Activated CD8-positive, alpha-beta T cell treated with anti-CD3 and anti-CD28 coated beads for 36 hours (primary cell): ENCODE results near the gene FCER1G. TPM values are rescaled to one million over a fixed set of nuclear protein-coding genes. Genes with fewer than 3 reads are reported as not detected.

Experiments
- ATAC-seq: fragments of 200-7000 bp; cut with Tn5 transposase; one replicate; pipeline ENCODE4 v1.10.0; 2021; ENCODE audit warnings: mild to moderate bottlenecking, moderate library complexity
- CTCF ChIA-PET: fragments of 350-600 bp; sonication (Branson Sonifier 250); formaldehyde crosslinking; loops from one replicate; lab custom pipeline; 2021; ENCODE audit warnings: antibody characterized with exemption; lab: Charles Lee
- POLR2A ChIA-PET: fragments of 350-600 bp; sonication (Branson Sonifier 250); formaldehyde crosslinking; loops from one replicate; lab custom pipeline; 2021; ENCODE audit warnings: antibody characterized with exemption; lab: Charles Lee
- DNase-seq: peaks from one replicate; pipeline ENCODE4 v3.0.0-alpha.2; 2020
- H3K27ac Mint-ChIP-seq: one replicate; pipeline ENCODE4 v1.8.0; 2021; ENCODE audit warnings: mild to moderate bottlenecking, mixed read lengths
- H3K27me3 Mint-ChIP-seq: one replicate; pipeline ENCODE4 v1.8.0; 2021; ENCODE audit warnings: mixed read lengths
- H3K36me3 Mint-ChIP-seq: one replicate; pipeline ENCODE4 v1.8.0; 2021; ENCODE audit warnings: low read depth, mixed read lengths
- H3K4me1 Mint-ChIP-seq: one replicate; pipeline ENCODE4 v1.8.0; 2021; ENCODE audit warnings: low read depth, mixed read lengths
- H3K4me3 Mint-ChIP-seq: one replicate; pipeline ENCODE4 v1.8.0; 2021; ENCODE audit warnings: mild to moderate bottlenecking, moderate library complexity, mixed read lengths
- H3K9me3 Mint-ChIP-seq: one replicate; pipeline ENCODE4 v1.8.0; 2021; ENCODE audit warnings: mixed read lengths
- intact Hi-C: fragments of 100-400 bp; cut with micrococcal nuclease; formaldehyde crosslinking; loops from one replicate; pipeline ENCODE4 v1.10.0; 2022
- total RNA-seq, 2 experiments: library from RNA; stranded (reverse); gene quantifications; one replicate each; pipeline ENCODE4 v1.2.3, GENCODE V29; 2021
- TF ChIP-seq, protein P1 (sequence below): fragments of 200-600 bp; IDR thresholded peaks from one replicate; pipeline ENCODE4 v1.8.0; 2022; ENCODE audit warnings: antibody characterized with exemption, mild to moderate bottlenecking

The FCER1G gene
- total RNA-seq, 2 experiments from 2014 or later = 0.60 to 0.81 TPM

DNA sequence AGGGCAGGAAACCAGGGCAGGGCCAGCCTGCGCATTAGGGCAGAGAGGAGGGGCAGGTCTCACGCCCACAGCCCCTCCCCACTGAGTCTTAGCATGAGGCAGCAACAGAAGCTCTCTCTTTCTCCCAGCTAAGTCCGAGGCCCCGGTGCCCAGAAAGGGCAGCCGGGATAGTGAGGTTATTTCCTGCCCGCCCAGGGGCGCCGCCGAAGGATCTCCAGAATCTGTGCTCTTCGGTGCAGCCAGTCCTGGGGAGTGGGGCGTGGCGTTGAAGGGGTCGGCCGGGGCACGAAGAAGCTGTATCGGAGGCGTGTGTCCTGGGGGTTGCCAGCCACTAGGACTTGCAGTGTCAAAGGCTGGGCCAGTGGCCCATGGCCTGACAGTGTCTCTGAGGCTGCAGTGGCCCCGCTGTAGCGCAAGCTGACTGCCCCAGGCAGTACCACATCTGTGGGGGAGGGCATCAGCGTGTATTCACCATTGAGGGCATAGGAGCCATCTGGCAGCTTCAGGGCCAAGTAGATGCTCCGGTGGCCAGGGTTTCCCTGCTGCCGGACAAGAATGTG lies 24.1 kb upstream of the FCER1G start:
- ChIA-PET POLR2A (interaction anchor here (0.9 to 4.0 kb wide), 5 partner anchors 8 to 34 kb away, joined by 4 to 29 read pairs (median 7); partner anchors contain the start of genes B4GALT3 and NDUFS2), CTCF (interaction anchor here (1.0 to 5.2 kb wide), 14 partner anchors 8 to 197 kb away, joined by 3 to 76 read pairs (median 16); partner anchors contain the start of genes APOA2, FCER1G, NDUFS2 and NIT1)
- TF ChIP-seq, protein P1, sequence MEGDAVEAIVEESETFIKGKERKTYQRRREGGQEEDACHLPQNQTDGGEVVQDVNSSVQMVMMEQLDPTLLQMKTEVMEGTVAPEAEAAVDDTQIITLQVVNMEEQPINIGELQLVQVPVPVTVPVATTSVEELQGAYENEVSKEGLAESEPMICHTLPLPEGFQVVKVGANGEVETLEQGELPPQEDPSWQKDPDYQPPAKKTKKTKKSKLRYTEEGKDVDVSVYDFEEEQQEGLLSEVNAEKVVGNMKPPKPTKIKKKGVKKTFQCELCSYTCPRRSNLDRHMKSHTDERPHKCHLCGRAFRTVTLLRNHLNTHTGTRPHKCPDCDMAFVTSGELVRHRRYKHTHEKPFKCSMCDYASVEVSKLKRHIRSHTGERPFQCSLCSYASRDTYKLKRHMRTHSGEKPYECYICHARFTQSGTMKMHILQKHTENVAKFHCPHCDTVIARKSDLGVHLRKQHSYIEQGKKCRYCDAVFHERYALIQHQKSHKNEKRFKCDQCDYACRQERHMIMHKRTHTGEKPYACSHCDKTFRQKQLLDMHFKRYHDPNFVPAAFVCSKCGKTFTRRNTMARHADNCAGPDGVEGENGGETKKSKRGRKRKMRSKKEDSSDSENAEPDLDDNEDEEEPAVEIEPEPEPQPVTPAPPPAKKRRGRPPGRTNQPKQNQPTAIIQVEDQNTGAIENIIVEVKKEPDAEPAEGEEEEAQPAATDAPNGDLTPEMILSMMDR = no peak
- no peak for ATAC-seq
- intact Hi-C loops = loop anchor here (10.0 kb wide), 1 partner anchor 114 kb away; the partner anchor contains the start of gene MPZ
- H3K9me3 Mint-ChIP-seq = no peaks in the 10 kb centered on the region
- H3K36me3 Mint-ChIP-seq = no peaks in the 10 kb centered on the region
- no peaks in the 10 kb centered on the region for H3K27me3 Mint-ChIP-seq
- no peak for DNase-seq
- peaks cover 39% of the 10 kb centered on the region for H3K4me1 Mint-ChIP-seq
- H3K4me3 Mint-ChIP-seq = no peak overlapping the region
- H3K27ac Mint-ChIP-seq = no peak overlapping the region

DNA sequence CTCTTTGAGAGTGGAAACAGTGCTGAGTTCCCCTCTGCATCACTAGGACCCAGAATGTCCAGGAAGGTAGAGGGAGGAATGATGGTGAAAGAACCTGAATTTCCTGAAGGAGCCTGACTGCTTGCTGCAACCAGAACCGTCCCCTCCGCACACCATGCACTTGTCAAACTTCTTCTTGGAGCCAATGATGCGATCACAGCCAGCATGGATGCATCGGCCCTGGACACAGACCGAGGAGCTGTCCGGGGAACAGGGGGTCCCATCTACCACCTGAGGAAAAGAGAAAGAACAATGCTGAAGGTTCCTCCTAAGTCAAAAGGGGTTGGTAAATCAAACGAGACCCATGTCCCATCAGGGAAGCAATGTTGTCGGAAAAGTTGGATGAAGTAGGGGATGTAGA lies 23.1 kb upstream of the FCER1G start:
- Mint-ChIP-seq H3K27ac (no peak overlapping the region), H3K4me3 (no peak overlapping the region), H3K27me3 (no peaks in the 10 kb centered on the region), H3K36me3 (no peaks in the 10 kb centered on the region), H3K4me1 (peaks cover 31% of the 10 kb centered on the region), H3K9me3 (no peaks in the 10 kb centered on the region)
- POLR2A ChIA-PET = interaction anchor here (0.6 to 4.0 kb wide), 8 partner anchors 9 to 46 kb away, joined by 3 to 29 read pairs (median 5); partner anchors contain the start of genes B4GALT3, NDUFS2 and NR1I3
- intact Hi-C loops = loop anchor here (10.0 kb wide), 1 partner anchor 113 kb away; the partner anchor contains the start of gene MPZ
- ATAC-seq (no peak), DNase-seq (no peak)
- CTCF ChIA-PET = interaction anchor here (0.6 to 5.2 kb wide), 23 partner anchors 10 to 196 kb away, joined by 3 to 76 read pairs (median 5); partner anchors contain the start of genes APOA2, FCER1G, NDUFS2 and NIT1
- TF ChIP-seq, protein P1 = no peak

DNA sequence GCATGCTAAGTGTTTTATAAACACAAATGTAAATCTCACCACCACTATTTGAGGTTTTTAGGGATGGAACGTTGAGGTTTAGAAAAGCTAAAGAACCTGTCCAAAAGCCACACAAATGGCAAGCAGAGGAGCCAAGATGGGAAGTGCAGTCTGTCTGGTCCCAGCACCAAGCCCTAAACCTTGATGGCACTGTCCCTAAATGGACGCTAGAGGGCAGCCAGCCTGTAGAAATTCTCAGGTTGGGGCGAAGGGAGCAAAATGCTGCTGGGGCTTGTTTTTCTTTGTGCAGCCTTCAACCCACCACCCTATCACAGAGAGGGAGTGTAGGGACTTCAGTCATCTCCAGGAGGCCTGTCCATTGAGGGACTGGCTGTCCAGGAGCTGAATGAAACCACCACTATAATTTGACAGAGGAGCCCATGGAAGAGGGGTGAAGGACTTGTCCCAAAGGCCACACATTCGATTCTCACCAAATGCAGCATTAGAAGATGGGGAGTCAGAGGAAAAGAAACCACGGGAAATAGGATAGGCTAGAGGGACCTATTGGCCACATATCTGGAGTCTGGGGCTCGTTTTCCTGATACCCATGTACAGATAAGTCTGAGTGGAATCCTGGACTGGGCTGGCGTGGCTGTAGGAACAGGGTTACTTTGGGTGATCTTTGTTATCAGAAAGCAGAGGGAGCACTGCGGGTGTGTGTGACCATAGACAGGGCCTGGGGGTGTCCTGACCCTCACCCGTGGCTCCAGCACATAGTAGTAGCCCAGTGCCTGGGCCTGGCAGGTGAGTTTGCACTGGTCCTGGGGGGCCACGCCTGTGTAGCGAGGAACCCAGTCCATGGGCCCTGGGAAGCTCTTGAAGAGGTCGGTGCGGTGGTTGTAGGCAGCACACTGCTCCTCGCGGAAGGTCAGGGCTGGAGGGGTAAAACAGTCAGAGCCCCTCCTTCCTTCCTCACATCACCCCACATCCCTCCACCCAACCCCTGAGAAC lies 22.3 kb upstream of the FCER1G start:
- no peak overlapping the region for H3K4me3 Mint-ChIP-seq
- no peaks in the 10 kb centered on the region for H3K9me3 Mint-ChIP-seq
- ATAC-seq (peak; percentile 95), DNase-seq (peak; percentile 81)
- CTCF ChIA-PET = interaction anchor here (0.6 to 5.2 kb wide), 23 partner anchors 10 to 196 kb away, joined by 3 to 76 read pairs (median 5); partner anchors contain the start of genes APOA2, FCER1G, NDUFS2 and NIT1
- TF ChIP-seq, protein P1 = peak; percentile 92
- no peaks in the 10 kb centered on the region for H3K27me3 Mint-ChIP-seq
- intact Hi-C loops = loop anchor here (10.0 kb wide), 1 partner anchor 112 kb away; the partner anchor contains the start of gene MPZ
- peak overlapping the region; percentile 78 for H3K27ac Mint-ChIP-seq
- peaks cover 23% of the 10 kb centered on the region for H3K4me1 Mint-ChIP-seq
- POLR2A ChIA-PET = interaction anchor here (0.6 to 4.0 kb wide), 7 partner anchors 9 to 45 kb away, joined by 3 to 29 read pairs (median 3); partner anchors contain the start of genes B4GALT3, NDUFS2 and NR1I3
- H3K36me3 Mint-ChIP-seq = no peaks in the 10 kb centered on the region

DNA sequence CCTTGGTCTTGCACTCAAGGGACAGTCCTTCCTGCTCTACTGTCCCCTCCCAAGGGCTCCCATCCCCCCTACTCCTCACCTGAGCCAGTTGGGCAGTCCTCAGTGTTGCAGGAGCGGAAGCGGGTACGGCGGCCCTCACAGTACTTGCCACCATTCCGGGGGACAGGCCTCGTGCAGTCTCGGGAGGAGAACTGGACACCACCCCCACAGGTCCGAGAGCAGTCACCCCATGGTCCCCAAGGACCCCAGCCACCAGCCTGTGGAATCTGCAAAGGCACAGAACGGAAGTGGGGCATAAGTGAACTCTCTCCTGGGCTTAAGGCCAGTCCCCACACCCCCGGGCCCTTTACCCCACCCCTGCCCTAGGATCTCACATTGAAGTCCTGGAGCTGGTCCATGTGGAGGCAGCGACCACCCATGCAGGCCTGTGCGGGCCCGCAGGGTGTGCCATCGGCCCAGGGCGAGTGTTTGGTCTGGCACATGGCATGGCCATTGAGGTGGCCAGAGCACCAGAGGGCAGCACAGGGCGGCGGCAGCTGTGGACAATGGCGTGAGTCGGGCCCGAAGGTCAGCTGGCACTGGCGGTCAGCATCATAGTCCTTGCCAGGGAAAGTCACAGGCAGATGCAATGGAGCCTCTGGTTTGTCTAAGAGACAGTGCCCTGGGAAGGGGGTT lies 21.4 kb upstream of the FCER1G start:
- POLR2A ChIA-PET = interaction anchor here (0.8 to 4.0 kb wide), 4 partner anchors 8 to 72 kb away, joined by 3 to 29 read pairs (median 4); partner anchors contain the start of genes NDUFS2 and TOMM40L
- CTCF ChIA-PET = interaction anchor here (0.6 to 5.2 kb wide), 8 partner anchors 8 to 189 kb away, joined by 3 to 76 read pairs (median 40); partner anchors contain the start of genes APOA2, NDUFS2, PPOX and TOMM40L
- ATAC-seq = no peak
- intact Hi-C loops = loop anchor here (10.0 kb wide), 1 partner anchor 111 kb away; the partner anchor contains the start of gene MPZ
- Mint-ChIP-seq H3K4me1 (peaks cover 19% of the 10 kb centered on the region), H3K4me3 (no peak overlapping the region), H3K9me3 (no peaks in the 10 kb centered on the region), H3K27me3 (no peaks in the 10 kb centered on the region), H3K36me3 (no peaks in the 10 kb centered on the region), H3K27ac (no peak overlapping the region)
- TF ChIP-seq, protein P1 = no peak
- no peak for DNase-seq
